HG02870 (cell line): Measurements from ENCODE around the gene HPS1.
"Not testable (repeated sequence)": the region's sequence is repeated elsewhere in the genome, so short reads cannot be mapped to it uniquely, and the experiment has no call there.

Experiments
- ATAC-seq: cut with Tn5 transposase; IDR thresholded peaks from one replicate; pipeline ENCODE4 v1.9.1; 2021; ENCODE audit warnings: mild to moderate bottlenecking, moderate library complexity; ENCODE audit not compliant: unreplicated experiment

The HPS1 gene

DNA sequence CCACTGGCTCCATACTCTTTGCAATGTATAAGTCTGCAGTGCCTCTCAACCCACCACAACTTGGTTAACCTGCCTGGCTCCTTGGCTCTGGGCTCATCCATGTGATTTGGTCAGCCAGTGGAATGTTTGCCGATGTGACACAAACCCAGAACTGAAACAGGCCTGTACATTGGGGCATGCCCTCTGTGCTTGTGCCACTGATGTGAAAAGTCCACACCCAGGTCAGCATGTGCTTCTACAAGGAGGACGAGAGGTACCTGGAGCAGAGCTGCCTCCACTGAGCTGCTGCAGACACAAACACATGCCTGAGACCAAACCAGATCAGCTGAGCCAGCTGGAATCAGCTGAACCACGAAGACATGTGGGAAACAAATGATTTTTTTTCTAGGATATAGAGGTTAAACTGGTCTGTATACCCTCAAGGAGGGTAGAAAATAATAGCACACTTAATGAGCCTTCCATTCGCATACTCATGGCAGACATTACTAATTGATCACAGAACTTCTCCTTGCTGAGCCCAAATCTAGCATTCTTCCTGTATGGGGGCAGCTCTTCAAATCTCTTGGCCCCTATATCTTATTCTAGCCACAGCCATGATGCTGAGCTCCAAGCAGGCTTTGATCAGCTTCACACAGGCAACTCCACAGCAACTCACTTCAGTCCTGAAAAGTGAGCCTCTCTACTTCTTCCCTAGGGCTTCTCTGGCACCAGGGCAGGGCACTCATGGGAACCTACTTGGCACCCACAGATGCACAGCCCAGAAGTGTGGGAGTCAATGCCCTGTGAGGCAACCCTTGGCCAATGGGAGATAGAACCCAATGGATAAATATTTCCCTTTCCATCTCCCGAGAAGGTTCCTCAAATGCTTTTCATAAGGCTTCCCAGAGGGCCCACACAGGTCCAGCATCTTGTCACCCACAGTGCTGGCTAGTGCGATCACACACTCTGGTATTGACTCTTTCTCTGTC lies 50.4 kb downstream of the HPS1 start:
- no peak for ATAC-seq

DNA sequence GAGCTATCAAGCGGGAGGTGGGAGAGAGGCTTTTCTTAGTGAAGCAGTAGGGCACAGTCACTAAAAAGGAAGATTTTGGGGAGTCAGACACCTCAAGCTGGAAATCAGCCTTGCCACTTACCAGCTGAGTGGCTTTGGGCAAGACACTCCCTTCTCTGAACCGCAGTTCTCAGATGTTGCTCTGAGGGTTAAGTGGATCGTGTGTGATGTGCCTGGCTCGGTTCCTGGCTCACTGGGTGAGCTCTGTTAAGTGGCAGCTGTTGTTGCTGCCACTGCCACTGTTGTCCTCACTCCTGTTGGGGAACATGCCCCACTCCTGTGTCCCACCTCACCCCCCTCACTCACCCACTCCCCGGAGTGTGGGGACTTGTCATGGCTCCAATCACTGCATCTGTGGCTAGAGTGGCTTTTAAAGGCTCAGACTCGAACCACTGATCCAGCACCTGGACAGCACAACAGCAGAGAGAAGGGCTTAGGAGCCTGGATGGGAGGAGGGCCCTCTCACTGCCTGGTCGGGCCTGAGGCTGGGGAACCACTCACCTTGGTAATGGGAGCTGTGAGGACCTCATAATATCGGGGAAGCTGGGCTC lies 51.8 kb downstream of the HPS1 start:
- no peak for ATAC-seq

DNA sequence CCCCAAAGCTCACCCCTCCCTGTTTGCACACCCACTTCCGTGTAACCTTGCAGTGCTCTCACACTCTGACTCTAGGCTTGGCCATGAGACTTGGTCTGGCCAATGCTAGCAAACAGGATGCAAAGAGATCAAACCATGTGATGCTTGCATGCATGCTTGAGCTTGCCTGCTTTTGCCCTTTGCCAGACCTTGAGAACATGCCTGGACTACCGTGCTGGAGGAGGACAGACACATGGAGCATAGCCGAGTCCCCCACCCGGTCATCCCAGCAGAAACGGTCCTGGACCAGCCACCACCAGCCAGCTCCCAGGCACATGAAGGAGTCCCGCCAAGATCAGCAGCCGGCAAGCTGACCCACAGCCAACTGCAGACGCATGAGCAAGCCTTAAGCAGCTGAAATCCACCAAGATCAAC lies 55.1 kb downstream of the HPS1 start:
- ATAC-seq: peak; percentile 73

DNA sequence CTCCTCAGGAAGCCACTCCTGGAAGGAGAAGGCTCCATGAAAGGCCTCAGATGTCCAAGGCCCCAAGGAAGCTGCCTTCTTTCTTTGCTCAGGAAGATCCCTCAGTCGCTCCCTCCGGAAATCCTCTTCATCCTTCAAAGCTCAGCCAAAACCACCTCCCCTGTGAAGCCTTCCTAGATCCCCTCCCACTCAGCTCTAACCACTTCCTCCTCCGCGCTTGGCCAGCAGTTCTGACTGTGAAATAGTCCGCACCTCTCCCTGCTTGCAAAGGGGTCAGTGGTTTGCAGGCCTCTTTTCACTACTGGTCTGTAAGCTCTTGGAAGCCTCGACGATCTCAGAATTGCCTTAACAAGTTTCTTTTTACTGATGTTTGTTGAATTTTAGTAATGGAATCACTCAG lies 55.7 kb downstream of the HPS1 start:
- ATAC-seq: peak; percentile 81

DNA sequence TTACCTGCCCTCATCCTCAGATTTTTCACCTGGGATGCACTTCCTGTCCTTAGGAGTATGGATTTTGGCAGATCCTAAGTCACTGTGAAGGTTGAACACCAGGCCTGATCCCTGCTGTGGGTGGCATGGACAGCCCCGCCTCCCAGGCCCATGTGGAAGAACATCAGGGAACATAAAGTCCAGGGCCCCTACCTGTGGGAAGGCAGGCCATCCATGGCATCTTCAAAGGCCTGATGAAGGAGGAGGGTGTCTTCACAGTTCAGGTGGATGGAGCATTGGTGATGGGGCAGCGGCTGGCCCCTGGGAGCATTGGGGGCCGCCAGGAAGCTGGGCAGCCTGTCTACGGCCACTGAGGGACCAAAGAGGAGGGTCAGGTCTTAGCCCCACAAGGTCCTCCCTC lies 56.3 kb downstream of the HPS1 start:
- ATAC-seq: no peak

DNA sequence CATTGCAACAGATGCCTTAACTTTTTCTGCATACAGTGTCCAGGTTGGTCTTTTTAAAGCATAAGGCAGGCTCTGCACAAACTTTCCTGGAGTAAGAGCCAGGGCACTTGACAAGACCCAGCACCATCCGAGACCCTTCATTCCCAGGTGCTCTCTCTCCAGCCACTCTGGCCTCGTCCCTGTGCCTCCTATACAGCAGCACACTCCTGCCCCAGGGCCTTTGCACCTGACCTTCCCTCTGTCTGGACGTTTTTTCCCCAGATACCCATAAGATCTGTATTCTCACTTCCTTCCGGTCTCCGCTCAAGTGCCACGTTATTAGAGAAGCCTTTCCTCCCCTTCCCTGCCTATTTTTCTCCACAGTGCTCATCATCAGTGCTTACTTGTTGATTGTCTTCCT lies 57.3 kb downstream of the HPS1 start:
- no peak for ATAC-seq

DNA sequence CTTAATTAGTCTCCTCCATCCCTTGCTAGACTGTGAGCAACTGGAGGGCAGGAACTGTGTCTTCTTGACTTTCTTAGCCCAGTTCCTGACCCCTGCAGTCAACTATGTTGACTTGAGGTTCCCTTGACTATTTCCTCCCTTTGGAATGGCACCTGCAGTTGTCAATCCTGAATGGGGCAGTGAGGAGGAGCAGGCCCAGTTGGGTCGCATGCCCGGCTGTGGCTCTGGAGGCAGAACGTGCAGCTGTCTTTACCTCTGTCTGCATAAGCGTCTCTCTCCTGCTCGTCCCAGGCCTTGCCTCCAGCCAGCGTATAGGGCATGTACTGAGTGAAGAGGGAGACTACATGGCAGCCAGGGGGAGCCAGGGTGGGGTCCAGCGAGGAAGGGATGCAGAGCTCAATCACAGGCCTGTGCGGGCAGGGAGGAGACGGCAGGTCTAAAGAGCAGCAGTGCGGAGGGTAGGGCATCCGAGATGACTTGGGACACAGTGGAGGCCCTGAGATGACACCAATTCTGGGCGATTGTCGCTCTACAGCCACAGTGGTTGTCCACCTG lies 58.6 kb downstream of the HPS1 start:
- no peak for ATAC-seq

DNA sequence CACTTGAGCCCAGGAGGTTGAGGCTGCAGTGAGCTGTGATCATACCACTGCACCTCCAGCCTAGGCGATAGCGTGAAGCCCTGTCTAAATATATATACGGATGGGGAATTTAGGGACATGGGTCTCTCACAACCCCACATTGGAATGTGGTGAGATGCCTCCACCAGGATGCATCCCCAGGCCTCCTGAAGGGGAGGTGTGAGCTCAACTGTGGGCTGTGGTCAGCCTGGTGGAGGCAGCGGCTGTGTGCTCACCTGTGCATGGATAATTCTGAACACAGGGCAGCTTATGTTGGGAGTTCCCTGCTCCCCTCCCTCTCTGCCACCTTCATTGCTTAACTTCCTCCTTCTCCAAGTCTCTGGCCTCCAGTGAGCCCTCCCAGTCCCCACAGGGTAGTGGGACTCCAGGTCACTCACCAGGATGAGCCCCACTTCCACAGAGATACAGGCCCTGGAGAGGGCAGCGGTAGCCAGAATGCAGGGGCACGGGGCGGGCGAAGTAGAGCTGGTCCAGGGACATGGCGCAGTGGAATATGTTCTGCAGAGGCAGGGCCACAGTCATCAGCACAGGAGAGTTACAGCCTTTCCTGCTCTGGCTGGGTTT lies 62.1 kb downstream of the HPS1 start:
- no peak for ATAC-seq

DNA sequence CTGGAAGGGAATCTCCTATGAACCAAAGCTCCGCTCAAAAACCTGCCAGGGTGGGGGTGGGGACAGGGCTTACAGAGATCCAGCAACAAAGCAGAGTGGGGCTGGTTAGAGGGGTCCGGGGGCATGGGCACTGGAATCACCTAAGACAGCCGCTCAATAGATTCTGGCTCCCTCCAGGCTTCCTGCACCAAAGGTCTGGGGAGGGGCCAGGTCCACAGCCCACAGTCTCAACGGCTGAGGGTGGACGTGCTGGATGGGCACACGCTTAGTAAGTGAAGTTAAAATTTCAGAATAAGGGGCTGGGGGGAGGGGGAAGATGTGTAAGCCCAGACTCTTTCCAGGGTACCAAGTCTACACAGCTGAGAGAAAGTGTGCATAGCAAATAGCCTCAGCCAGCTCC lies 62.9 kb downstream of the HPS1 start:
- ATAC-seq: no peak

DNA sequence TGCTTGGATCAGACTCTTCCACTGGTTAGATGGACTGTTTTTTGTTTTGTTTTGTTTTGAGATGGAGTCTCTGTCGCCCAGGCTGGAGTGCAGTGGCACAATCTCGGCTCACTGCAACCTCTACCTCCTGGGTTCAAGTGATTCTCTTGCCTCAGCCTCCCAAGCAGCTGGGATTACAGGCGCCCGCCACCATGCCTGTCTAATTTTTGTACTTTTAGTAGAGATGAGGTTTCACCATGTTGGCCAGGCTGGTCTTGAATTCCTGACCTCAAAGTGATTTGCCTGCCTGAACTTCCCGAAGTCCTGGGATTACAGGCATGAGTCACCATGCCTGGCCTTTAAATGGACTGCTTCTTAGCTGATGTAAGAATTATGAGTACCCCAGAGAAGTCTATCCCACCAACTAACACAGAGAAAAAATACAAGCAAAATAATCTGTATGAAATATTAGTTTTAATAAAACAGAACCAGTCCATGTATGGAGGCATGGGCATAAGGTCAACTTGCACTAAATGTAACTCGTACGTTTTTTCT lies 63.5 kb downstream of the HPS1 start:
- ATAC-seq: not testable (repeated sequence)

DNA sequence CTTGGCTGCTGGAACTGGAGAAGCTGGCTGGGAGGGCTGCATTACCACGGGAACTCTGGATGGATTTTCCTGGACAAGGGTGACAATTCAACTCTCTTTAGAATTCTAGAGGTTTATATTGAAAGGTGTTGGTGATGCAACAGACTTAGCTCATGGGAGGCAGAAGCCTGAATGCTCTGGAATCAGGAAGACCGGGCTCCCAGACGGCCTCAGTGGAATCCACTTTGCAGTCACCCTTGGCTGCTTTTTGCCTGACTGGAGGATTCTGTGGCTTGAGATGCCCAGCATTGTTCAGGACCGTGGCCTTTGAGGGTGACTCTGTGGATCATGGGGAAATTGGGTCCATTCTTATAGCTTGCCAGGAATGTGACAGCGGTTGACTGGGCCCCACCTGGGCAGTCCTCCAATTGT lies 64.0 kb downstream of the HPS1 start:
- ATAC-seq: no peak

DNA sequence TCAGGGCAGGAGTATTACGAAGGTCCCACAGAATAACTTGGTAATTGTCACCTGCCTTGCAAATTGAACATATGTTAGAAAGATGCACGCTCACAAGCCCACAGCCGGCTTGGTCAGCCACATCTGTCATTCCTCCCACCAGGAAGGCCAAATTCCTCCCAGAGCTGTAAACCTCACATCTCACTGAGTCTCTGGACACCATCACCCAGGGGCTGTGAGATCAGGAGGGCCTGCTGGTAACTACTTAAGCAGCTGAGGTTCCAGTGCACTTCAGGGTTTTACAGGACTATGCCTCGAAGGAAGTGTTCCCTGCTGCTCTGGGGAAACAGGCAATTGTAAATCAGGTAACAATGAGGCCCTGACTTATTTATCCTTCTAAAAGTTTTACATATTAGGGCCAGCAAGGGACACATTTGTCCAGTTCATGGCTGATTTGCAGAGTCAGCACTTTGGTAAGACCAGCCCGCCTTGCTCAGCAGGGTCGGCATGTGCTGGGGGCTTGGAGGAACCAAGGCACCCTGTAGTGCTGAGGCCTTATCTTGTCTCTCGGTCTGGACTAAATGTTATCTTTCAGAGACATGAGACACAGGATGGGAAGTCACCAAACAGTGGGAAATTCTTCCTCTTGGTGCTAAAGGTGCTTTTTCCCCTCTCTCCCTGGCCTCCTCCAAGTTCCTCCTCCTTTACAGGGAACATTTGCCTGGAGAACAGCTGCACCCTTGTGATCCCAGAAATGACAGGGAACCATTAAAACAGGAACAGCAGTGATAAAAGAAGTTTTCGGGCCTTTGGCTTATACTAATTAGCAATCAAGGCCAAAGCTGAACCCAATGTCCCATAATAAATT lies 66.0 kb downstream of the HPS1 start:
- no peak for ATAC-seq

DNA sequence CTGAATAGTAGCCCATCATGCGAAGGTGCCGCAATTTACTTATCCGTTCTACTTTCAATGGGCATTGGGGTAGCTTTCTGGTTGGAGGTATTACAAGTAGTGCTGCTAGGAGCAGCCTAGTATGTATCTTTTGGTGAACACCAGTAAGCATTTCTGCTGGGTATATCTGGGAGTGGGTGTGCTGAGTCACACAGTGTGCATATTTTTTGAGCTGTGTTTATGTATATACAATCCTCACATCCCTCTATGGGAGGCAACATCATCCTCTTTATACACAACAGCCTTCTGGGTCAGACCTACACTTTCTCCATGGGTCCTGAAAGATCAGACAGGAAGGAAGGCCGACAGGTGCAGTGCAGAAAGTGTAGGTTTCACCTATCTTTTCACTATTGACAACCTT lies 68.0 kb downstream of the HPS1 start:
- ATAC-seq: no peak

DNA sequence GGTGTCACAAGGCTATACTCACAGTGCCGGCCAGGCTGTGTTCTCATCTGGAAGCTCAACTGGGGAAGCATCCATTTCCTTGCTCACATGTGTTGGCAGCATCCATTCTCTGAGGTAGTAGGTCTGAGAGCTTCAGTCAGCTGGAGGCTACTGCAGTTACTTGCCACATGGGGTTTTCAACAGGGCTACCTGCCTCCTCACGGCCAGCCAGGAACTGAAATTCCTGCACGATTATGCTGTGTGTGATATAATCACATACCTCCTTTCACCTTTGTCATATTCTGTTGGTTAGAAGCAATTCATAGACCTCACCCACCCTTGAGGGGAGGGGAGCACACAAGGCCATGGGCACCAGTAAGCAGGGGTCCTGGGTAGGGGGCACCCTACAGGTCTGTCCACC lies 69.2 kb downstream of the HPS1 start:
- no peak for ATAC-seq

DNA sequence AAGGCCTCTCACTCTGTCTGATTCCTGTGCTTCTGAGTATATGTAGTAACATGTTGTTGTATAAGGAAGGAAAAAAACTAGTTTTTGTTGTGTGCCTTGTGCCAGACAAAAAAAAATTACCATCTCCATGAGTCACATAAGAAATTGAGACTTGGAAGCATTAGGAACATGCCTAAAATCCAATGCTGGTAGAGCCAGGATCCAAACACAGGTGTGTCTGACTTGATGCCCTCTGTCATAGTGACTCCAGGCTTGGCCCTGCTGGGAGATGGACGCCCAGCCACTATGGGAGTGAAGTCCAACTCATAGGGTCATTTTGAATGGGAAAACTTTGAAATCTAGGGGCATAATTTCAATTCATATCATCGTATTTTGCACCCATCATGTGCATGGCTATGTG lies 69.7 kb downstream of the HPS1 start:
- ATAC-seq: no peak

DNA sequence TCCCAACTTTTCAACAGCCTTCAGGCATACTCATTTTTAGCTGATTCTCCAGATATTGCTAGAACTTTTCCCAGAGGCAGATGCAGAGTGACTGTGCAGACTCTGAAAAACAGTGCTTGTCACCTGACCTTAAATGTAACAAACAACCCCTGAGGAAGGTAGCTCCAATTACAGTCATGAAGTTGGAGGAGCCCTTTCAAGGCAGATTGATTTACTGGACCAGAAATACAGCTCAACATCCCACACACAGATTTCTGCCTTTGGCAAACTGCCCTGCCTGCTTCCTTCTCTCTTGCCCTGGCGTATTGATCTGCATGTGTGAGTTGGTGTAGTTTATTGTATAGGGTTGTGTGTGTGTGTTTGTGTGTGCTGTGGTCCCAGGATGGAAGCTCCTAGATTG lies 70.2 kb downstream of the HPS1 start:
- no peak for ATAC-seq

DNA sequence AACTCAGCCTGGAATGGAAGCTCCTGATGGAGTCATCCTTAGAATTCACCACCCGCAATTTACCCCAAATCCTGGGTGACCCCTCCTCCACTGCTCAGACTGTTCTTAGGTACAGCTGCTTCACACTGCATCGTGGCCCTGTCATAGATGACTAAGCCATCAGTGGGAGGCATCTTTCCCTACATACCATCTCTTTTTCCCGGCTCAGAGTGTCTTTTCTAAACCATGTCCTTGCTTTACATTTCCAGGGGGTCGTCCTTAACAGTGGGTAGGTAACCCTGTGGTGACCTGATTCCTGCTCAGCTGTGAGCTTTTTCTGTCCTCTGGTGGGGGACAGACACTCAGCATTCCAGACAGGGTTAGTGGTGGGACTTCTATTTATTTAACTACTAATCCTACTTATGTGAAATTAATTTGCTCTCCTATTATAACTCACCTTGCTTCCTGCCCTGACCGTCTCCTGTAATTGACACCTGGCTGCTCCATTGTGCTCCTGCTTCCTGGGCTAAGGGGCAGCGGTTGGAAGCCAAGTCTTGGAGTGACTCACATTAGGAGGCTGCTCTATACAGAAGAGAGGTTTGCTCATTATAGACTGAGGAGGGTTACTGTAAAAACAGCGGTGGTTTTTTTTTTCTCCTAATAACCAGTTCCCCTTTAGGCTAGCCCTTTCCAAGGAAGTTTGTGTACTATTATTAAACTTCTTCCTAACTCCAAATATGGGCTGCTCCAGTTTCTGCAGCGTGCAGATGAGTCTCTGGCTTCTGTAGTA lies 72.3 kb downstream of the HPS1 start:
- no peak for ATAC-seq

DNA sequence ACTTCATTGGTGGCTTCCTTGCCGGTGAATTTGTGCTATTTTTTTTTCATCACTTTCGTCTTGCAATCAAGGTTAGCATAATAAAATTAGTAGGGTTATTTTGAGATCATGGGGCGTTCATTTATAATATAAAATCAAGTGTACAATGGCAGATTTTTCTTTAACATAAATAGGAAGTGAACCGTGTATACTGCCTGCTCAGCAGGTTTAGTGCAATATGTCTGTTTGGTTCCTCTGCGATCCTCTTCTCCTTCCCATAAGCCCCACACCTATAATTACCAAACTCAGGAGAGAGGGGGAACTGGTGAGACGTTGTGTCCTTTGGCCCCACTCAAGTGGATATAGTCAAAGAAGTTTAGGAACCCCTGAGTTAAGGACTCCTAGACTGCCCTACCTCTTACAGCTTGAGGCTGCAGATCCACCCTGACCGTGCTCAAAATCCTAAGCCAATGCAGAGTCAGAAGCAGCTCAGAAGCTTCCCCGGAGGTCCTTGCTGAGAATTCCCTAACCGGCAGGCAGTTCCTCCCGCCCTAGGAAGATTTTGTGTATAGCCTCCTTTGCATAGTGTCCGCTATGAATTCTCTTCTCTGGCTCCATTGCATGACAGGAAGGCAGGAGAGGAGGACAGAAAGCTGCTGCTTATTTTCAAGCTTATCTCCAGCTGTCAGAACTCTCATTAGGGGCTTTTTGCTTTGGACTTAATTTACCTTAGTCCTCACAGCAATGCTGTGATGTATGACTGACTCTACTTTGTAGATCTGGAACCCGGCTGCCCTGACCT lies 73.3 kb downstream of the HPS1 start:
- no peak for ATAC-seq
